HG02981 (cell line): ENCODE results near the gene PTPRCAP.

Source experiments
- ATAC-seq: cut with Tn5 transposase; IDR thresholded peaks from one replicate; pipeline ENCODE4 v1.9.1; 2021; ENCODE audit warnings: mild to moderate bottlenecking, moderate library complexity; ENCODE audit not compliant: unreplicated experiment

Gene PTPRCAP

GRCh38 chr11:67398661-67399563 is 38.6 kb downstream of the PTPRCAP start:
- no peak for ATAC-seq

DNA sequence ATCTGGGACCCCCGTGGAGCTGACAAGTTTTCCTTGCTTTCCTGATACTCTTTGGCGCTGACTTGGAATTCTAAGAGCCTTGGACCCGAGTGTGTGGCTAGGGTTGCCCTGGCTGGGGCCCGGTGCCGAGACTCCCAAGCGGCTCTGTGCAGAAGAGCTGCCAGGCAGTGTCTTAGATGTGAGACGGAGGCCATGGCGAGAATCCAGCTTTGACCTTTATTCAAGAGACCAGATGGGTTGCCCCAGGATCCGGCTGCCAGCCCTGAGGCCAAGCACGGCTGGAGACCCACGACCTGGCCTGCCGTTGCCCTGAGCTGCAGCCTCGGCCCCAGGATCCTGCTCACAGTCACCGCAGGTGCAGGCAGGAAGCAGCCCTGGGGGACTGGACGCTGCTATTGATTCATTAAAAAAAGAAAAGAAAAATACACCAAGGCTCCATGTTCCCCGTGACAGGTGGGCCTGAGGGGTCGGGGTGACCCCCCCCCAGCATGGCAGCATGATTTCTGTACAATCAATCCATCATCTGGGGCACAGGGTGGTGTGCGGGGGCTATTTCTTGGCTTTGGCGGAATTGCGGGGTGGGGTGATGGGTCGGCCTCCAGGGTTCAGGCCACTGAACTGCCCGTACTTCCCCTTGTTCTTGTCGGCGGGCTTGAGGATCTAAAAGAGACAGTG is 39.4 kb downstream of the PTPRCAP start:
- ATAC-seq, result no peak

DNA sequence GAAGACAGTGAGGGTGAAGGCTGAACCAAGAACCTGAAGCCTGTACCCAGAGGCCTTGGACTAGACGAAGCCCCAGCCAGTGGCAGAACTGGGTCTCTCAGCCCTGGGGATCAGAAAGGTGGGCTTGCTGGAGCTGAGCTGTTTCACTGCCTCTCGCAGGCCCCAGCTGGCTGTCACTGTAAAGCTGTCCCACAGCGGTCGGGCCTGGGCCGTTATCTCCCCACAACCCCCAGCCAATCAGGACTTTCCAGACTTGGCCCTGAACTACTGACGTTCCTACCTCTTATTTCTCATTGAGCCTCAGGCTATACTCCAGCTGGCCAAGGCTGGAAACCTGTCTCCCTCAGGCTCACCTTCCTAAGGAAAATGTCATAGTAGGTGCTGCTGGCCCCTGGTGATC is 39.9 kb downstream of the PTPRCAP start:
- no peak for ATAC-seq

- no peak for ATAC-seq
Measured at GRCh38 chr11:67396587-67397389, 40.7 kb downstream of the PTPRCAP start.

DNA sequence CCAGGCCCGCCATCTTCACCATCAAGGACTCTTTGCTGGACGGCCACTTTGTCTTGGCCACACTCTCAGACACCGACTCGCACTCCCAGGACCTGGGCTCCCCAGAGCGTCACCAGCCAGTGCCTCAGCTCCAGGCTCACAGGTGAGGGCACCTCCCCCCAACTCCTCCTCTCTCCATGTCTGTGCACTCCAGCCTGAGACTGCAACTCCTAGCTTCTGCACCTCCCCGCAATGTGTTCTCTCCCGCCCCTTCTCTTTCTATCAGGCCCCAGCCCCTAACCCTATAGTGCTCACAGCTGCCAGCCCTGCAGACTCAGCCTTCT is 41.3 kb downstream of the PTPRCAP start:
- no peak for ATAC-seq

- no peak for ATAC-seq
Measured at GRCh38 chr11:67395555-67396258, 41.8 kb downstream of the PTPRCAP start.

DNA sequence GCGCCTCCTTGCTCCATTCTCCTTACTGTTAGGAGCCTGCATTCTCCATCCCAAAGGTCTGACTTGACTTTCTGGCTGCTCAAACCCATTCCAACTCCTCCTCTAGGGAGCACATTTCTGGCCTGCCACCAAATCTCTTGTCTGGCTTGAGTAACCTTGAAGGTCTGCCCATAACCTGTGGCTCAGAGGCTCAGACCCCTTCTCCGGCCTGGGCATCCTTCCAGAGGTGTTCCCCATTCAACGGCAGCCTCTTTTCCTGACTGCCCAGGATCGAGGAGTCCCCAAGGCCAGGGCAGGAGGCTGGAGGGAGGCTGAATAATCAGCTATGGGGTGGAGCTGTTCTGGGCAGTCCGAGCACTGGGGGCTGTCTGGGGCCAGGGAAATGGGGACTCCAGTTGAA is 43.5 kb downstream of the PTPRCAP start:
- no peak for ATAC-seq

DNA sequence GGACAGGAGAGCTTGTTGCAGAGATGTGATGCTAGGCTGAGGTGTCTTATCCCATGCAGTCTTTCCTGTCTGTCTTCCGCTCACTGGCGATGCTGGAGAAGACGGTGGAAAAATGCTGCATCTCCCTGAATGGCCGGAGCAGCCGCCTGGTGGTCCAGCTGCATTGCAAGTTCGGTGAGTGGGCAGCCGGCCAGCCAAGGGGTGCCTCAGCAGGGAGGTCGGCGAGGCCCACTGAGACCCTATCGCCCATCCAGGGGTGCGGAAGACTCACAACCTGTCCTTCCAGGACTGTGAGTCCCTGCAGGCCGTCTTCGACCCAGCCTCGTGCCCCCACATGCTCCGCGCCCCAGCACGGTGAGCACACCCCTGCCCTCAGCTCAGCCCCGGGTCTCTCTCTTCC is 44.0 kb downstream of the PTPRCAP start:
- ATAC-seq, result no peak

- ATAC-seq, result no peak
Measured at GRCh38 chr11:67392183-67392715, 45.2 kb downstream of the PTPRCAP start.

- ATAC-seq, result peak; percentile 44
Measured at GRCh38 chr11:67391304-67392182, 45.9 kb downstream of the PTPRCAP start, which contains the start of gene RAD9A. RAD9A (plus strand) TSS chr11:67391986; CDS start chr11:67392045, 59 bp downstream.

GRCh38 chr11:67390947-67391303 is 46.6 kb downstream of the PTPRCAP start:
- ATAC-seq, result no peak

DNA sequence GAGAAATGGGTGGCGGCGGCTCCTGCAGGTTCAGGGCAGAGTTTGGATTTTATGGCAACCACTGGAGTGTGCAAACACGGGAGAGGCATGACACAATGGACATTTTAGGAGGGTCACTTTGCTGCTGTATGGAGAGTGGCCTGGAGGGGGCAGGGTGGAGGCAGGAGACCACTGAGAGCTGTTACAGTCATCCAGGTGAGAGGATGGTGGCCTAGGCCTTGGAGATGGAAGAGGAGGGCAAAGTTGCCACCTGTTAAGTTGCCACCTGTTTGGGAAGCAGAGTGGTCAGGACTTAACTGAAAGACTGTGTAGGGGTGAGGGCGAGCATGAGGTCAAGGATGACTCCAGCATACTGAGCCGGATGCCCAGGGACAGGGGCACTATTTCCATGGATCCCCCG is 48.0 kb downstream of the PTPRCAP start:
- no peak for ATAC-seq

DNA sequence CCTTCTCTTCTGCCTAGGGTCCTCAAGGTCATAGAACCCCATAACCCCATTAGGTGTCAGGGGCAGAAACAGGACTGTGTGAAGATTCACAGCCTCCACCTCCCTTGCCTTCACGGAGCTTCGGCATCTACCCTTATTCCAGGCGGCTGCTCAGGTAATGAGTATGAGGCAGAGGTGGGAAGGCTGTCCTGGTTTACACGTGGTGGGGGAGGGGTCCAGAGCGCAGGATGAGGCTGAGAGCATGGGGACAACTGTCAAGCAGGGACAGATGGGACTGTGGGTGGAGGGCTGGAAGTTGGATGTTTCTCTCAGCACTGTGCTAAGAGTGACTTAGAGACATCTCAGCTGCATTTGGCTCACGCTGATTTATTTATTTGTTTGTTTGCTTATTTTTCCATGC is 50.0 kb downstream of the PTPRCAP start:
- no peak for ATAC-seq

DNA sequence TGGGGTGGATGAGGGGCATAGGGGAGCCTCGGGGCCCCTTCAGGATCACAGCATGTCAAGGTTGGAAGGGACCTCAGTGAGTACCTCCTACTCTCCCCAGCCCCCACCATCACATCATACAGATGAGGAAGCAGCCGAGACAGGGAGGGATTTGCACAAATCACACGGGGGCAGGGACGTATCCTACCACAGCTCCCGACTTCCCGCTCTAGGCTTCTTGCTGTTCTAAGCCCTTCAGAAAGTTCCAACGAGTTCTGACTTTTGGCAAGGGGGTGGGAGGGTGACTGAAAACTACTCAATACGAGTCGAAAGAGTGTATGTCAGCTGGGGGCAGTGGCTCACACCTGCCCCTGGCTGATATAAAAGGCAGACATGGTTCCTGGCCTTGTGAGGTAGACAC is 50.4 kb downstream of the PTPRCAP start:
- ATAC-seq, result no peak
